ENCODE measurements around the gene GRM7. TPM values are rescaled to one million over a fixed set of nuclear protein-coding genes. Genes with fewer than 3 reads are reported as not detected.

Gene GRM7
- total and polyA plus RNA-seq, 2 donors (not counting 1 experiment from before 2014, with no cell fraction given) = not detected

DNA sequence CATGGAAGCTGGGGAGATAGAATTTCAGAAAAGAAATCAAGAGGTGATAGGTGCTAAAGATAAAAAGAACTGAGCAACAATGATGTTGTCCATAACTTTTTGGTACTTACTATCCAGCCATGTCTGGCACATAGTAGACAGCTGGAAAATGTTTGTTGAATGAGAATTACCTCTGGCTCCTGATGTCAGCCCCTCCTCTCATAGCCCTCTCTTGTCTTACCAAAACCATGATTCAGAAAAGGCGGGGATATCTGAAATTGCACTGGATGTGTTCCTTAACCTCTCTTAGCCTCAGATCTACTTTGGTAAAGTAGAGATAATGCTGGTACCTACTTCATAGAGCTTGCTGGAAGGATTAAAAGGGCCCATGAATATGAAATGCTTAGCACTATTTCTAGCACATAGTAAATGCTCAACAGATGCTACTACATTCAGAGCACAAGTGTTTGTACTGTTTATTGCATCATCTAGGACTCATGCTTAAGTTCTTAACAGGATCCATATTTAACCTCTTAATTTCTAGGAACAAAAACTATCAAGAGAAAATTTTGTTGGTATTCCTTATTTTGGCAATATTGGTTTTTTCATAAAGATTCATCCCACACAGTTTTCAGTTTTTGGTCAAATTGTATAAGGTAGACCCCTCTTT is 859.9 kb downstream of the GRM7 start:
- Histone ChIP-seq H3K27ac (ENCODE audit: insufficient read depth, low read length) (no peak overlapping the region), H3K79me2 (ENCODE audit: control insufficient read depth, insufficient read depth, low read length) (no peaks in the 10 kb centered on the region), H3K9ac (ENCODE audit: insufficient read depth, low read length) (no peak overlapping the region), H3K4me1 (ENCODE audit: control insufficient read depth, extremely low read depth, insufficient read depth, low read length) (no peaks in the 10 kb centered on the region), H3K27me3 (ENCODE audit: control insufficient read depth, insufficient read depth, low read length) (no peaks in the 10 kb centered on the region), H3K36me3 (ENCODE audit: control insufficient read depth, insufficient read depth, low read length) (no peaks in the 10 kb centered on the region), H4K20me1 (ENCODE audit: control insufficient read depth, extremely low read depth, insufficient read depth, low read length) (no peaks in the 10 kb centered on the region), H3K4me2 (ENCODE audit: extremely low read depth, insufficient read depth, low read length) (no peak overlapping the region), H3K4me3 (replicated peaks in 1 of 4; ENCODE audit: control extremely low read depth in 1 of 4, insufficient read depth in 1 of 4, low read depth in 3 of 4, low read length in 4 of 4) (no peak overlapping the region), H2AFZ (ENCODE audit: low read length) (no peak overlapping the region), H3K9me3 (ENCODE audit: control insufficient read depth, insufficient read depth, low read depth, low read length) (no peaks in the 10 kb centered on the region)
- DNase-seq (ENCODE audit: low read depth in 2 of 2) = no peak
- TF ChIP-seq, protein P1, sequence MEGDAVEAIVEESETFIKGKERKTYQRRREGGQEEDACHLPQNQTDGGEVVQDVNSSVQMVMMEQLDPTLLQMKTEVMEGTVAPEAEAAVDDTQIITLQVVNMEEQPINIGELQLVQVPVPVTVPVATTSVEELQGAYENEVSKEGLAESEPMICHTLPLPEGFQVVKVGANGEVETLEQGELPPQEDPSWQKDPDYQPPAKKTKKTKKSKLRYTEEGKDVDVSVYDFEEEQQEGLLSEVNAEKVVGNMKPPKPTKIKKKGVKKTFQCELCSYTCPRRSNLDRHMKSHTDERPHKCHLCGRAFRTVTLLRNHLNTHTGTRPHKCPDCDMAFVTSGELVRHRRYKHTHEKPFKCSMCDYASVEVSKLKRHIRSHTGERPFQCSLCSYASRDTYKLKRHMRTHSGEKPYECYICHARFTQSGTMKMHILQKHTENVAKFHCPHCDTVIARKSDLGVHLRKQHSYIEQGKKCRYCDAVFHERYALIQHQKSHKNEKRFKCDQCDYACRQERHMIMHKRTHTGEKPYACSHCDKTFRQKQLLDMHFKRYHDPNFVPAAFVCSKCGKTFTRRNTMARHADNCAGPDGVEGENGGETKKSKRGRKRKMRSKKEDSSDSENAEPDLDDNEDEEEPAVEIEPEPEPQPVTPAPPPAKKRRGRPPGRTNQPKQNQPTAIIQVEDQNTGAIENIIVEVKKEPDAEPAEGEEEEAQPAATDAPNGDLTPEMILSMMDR (conservative IDR thresholded peaks at IDR 0.05 in 1 of 2, IDR thresholded peaks at IDR 0.05 in 1 of 2; ENCODE audit: low read depth in 1 of 2, low read length in 2 of 2) = no peak
- no peak for TF ChIP-seq EZH2 (IDR thresholded peaks at IDR 0.05; ENCODE audit: low read length, missing control alignments)

DNA sequence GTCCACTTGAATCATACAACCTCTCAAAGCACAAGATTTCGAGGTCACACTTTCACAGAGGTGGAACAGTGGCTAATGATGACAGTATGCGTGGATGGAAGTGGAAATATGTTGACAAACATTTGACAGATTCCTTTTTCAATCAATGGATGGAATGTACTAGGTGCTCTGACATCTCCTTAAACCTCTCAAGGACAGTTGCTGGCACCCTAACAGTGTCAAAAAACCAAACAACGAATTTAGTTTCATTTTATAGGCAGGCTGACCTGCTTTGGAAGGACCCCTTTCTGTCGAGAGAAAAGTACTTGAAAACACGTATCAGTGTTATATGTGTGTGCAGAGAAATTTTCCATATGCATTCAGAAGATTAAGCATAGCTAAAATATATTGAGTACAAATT is 861.0 kb downstream of the GRM7 start:
- no peak overlapping the region for H3K4me3 ChIP-seq (replicated peaks in 1 of 4; ENCODE audit: control extremely low read depth in 1 of 4, insufficient read depth in 1 of 4, low read depth in 3 of 4, low read length in 4 of 4)
- H2AFZ ChIP-seq (ENCODE audit: low read length) = no peak overlapping the region
- no peaks in the 10 kb centered on the region for H3K9me3 ChIP-seq (ENCODE audit: control insufficient read depth, insufficient read depth, low read depth, low read length)
- H3K9ac ChIP-seq (ENCODE audit: insufficient read depth, low read length) = no peak overlapping the region
- H3K27me3 ChIP-seq (ENCODE audit: control insufficient read depth, insufficient read depth, low read length) = no peaks in the 10 kb centered on the region
- H3K4me1 ChIP-seq (ENCODE audit: control insufficient read depth, extremely low read depth, insufficient read depth, low read length) = no peaks in the 10 kb centered on the region
- H4K20me1 ChIP-seq (ENCODE audit: control insufficient read depth, extremely low read depth, insufficient read depth, low read length) = no peaks in the 10 kb centered on the region
- H3K4me2 ChIP-seq (ENCODE audit: extremely low read depth, insufficient read depth, low read length) = no peak overlapping the region
- DNase-seq (ENCODE audit: low read depth in 2 of 2) = no peak
- H3K79me2 ChIP-seq (ENCODE audit: control insufficient read depth, insufficient read depth, low read length) = no peaks in the 10 kb centered on the region
- H3K27ac ChIP-seq (ENCODE audit: insufficient read depth, low read length) = no peak overlapping the region
- H3K36me3 ChIP-seq (ENCODE audit: control insufficient read depth, insufficient read depth, low read length) = no peaks in the 10 kb centered on the region
- TF ChIP-seq, protein P1 (conservative IDR thresholded peaks at IDR 0.05 in 1 of 2, IDR thresholded peaks at IDR 0.05 in 1 of 2; ENCODE audit: low read depth in 1 of 2, low read length in 2 of 2) = no peak
- no peak for TF ChIP-seq EZH2 (IDR thresholded peaks at IDR 0.05; ENCODE audit: low read length, missing control alignments)

DNA sequence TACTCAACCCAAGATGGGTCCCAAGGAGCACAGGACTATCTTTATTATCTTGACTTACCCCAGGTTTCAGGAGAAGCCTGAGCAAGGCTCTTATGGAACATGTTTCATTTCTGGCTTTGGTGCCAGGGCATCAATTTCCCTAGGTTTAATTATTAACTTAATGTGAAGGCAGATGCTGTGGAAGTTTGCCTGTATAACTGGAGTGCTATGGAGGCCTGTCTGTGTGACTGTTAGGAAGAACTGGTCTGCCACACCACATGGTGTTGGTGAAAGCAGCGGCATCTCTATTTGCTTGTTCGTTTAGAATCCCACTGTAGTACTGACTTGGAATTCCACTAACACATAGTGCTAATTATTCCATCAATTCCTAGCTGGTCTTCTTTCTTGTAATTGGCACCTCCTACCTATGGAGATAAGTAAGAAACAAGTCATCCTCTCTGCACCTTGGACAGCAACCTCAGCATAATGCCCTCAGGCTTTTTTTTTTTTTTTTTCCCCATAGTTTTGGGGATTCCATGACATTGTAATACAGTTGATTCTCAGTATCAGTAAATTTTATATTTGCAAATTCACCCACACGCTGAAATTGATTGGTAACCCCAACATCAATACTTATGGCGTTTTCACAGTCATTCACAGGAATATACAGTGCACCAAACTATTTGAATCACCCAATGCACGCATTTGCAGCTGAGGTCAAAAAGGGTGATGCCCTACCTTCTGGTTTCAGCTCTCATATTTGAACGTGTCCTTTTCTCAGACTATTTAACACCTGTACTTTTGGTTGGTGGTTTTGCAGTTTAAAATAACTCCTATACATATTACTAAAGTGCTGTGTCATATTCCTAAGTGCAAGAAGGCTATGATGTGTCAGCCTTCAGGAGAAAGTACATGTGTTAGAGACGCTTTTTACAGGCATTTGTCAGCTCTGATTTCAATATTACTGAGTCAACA is 867.9 kb downstream of the GRM7 start:
- H3K27me3 ChIP-seq (ENCODE audit: control insufficient read depth, insufficient read depth, low read length) = no peaks in the 10 kb centered on the region
- H3K27ac ChIP-seq (ENCODE audit: insufficient read depth, low read length) = no peak overlapping the region
- H3K9ac ChIP-seq (ENCODE audit: insufficient read depth, low read length) = no peak overlapping the region
- H3K9me3 ChIP-seq (ENCODE audit: control insufficient read depth, insufficient read depth, low read depth, low read length) = no peaks in the 10 kb centered on the region
- H3K36me3 ChIP-seq (ENCODE audit: control insufficient read depth, insufficient read depth, low read length) = no peaks in the 10 kb centered on the region
- H4K20me1 ChIP-seq (ENCODE audit: control insufficient read depth, extremely low read depth, insufficient read depth, low read length) = no peaks in the 10 kb centered on the region
- no peak for DNase-seq (ENCODE audit: low read depth in 2 of 2)
- H3K79me2 ChIP-seq (ENCODE audit: control insufficient read depth, insufficient read depth, low read length) = no peaks in the 10 kb centered on the region
- no peak overlapping the region for H2AFZ ChIP-seq (ENCODE audit: low read length)
- no peak for TF ChIP-seq EZH2 (IDR thresholded peaks at IDR 0.05; ENCODE audit: low read length, missing control alignments)
- TF ChIP-seq, protein P1 (conservative IDR thresholded peaks at IDR 0.05 in 1 of 2, IDR thresholded peaks at IDR 0.05 in 1 of 2; ENCODE audit: low read depth in 1 of 2, low read length in 2 of 2) = no peak
- H3K4me3 ChIP-seq (replicated peaks in 1 of 4; ENCODE audit: control extremely low read depth in 1 of 4, insufficient read depth in 1 of 4, low read depth in 3 of 4, low read length in 4 of 4) = no peak overlapping the region
- no peaks in the 10 kb centered on the region for H3K4me1 ChIP-seq (ENCODE audit: control insufficient read depth, extremely low read depth, insufficient read depth, low read length)
- H3K4me2 ChIP-seq (ENCODE audit: extremely low read depth, insufficient read depth, low read length) = no peak overlapping the region
